Measurements from ENCODE around the gene TBC1D21. TPM values are rescaled to one million over a fixed set of nuclear protein-coding genes. Genes with fewer than 3 reads are reported as not detected.

TBC1D21 gene
- total and polyA plus RNA-seq, 2 of the 4 experiments (the other 2 are of a cell fraction): not detected

GRCh38 chr15:73882761-73883419 lies 9.5 kb downstream of the TBC1D21 start:
- no peak overlapping the region for H3K4me3 ChIP-seq (ENCODE audit: insufficient read depth, low read depth, low read length)
- 77% methylated on average over 3 of the region's 10 CpGs; no CpG with 5 or more reads in 1 of the 2 experiments for WGBS, 2 experiments (ENCODE audit: extremely low coverage in 2 of 2, insufficient read length in 1 of 2)
- no peak overlapping the region for H2BK120ac ChIP-seq (ENCODE audit: low read depth, low read length)
- no peaks in the 10 kb centered on the region for H3K9me3 ChIP-seq (ENCODE audit: control insufficient read depth, insufficient read depth, low read length)
- H3K27ac ChIP-seq (ENCODE audit: insufficient read depth, low read length): no peak overlapping the region
- no peak overlapping the region for H3K9ac ChIP-seq (ENCODE audit: low read depth, low read length)
- no peak overlapping the region for H4K91ac ChIP-seq (ENCODE audit: insufficient read depth, low read depth, low read length)
- no peak overlapping the region for H4K8ac ChIP-seq (ENCODE audit: low read depth in 2 of 2, low read length in 2 of 2)
- TF ChIP-seq RAD21 (IDR thresholded peaks at IDR 0.05; ENCODE audit: low read length): no peak
- TF ChIP-seq, protein P1, sequence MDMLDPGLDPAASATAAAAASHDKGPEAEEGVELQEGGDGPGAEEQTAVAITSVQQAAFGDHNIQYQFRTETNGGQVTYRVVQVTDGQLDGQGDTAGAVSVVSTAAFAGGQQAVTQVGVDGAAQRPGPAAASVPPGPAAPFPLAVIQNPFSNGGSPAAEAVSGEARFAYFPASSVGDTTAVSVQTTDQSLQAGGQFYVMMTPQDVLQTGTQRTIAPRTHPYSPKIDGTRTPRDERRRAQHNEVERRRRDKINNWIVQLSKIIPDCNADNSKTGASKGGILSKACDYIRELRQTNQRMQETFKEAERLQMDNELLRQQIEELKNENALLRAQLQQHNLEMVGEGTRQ (IDR thresholded peaks at IDR 0.05; ENCODE audit: low read depth, low read length): no peak
- no peak for TF ChIP-seq RCOR1 (IDR thresholded peaks at IDR 0.05; ENCODE audit: insufficient replicate concordance, low read length)
- TF ChIP-seq RFX5 (IDR thresholded peaks at IDR 0.05; ENCODE audit: low read depth, low read length): no peak
- TF ChIP-seq SMC3 (IDR thresholded peaks at IDR 0.05; ENCODE audit: low read depth, low read length): no peak
- no peak for TF ChIP-seq MXI1 (IDR thresholded peaks at IDR 0.05; ENCODE audit: borderline replicate concordance, low read depth, low read length)
- TF ChIP-seq, protein P2, sequence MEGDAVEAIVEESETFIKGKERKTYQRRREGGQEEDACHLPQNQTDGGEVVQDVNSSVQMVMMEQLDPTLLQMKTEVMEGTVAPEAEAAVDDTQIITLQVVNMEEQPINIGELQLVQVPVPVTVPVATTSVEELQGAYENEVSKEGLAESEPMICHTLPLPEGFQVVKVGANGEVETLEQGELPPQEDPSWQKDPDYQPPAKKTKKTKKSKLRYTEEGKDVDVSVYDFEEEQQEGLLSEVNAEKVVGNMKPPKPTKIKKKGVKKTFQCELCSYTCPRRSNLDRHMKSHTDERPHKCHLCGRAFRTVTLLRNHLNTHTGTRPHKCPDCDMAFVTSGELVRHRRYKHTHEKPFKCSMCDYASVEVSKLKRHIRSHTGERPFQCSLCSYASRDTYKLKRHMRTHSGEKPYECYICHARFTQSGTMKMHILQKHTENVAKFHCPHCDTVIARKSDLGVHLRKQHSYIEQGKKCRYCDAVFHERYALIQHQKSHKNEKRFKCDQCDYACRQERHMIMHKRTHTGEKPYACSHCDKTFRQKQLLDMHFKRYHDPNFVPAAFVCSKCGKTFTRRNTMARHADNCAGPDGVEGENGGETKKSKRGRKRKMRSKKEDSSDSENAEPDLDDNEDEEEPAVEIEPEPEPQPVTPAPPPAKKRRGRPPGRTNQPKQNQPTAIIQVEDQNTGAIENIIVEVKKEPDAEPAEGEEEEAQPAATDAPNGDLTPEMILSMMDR (conservative IDR thresholded peaks at IDR 0.05; ENCODE audit: low read depth, low read length): no peak
- TF ChIP-seq ELK1 (IDR thresholded peaks at IDR 0.05; ENCODE audit: borderline replicate concordance, low read depth, low read length): no peak
- TF ChIP-seq NFE2L2 (IDR thresholded peaks at IDR 0.05; ENCODE audit: low read depth, low read length): no peak
- no peak for TF ChIP-seq MAFK (IDR thresholded peaks at IDR 0.05; ENCODE audit: low read depth, low read length)
- TF ChIP-seq CEBPB (IDR thresholded peaks at IDR 0.05; ENCODE audit: low read depth, low read length): no peak
- TF ChIP-seq POLR2A (IDR thresholded peaks at IDR 0.05; ENCODE audit: low read depth, low read length): no peak
- no peak for TF ChIP-seq BHLHE40 (IDR thresholded peaks at IDR 0.05; ENCODE audit: low read depth, low read length)
- TF ChIP-seq FOS (IDR thresholded peaks at IDR 0.05; ENCODE audit: low read depth, low read length): no peak
- TF ChIP-seq MAZ (IDR thresholded peaks at IDR 0.05; ENCODE audit: borderline replicate concordance, low read depth, low read length): no peak
- no peak for TF ChIP-seq CHD1 (IDR thresholded peaks at IDR 0.05; ENCODE audit: low read depth, low read length)
- H3K36me3 ChIP-seq (ENCODE audit: control insufficient read depth, insufficient read depth, low read length): no peaks in the 10 kb centered on the region
- ChIA-PET CTCF (no interaction called here), POLR2A (ENCODE audit: unreplicated experiment) (no interaction called here)
- peaks cover 52% of the 10 kb centered on the region for H3K27me3 ChIP-seq (ENCODE audit: control insufficient read depth, insufficient read depth, low read length)
- H3K4me1 ChIP-seq (ENCODE audit: control insufficient read depth, insufficient read depth, low read length): no peaks in the 10 kb centered on the region
- no peak for DNase-seq
- H3K56ac ChIP-seq (ENCODE audit: extremely low read depth, insufficient read depth, low read length): no peak overlapping the region
- H2BK5ac ChIP-seq (ENCODE audit: low read depth, low read length, poor library complexity, severe bottlenecking): no peak overlapping the region
- 0 out of 2 replicates have a peak, but pooled peaks cover 3% of the 10 kb centered on the region for H4K20me1 ChIP-seq (ENCODE audit: insufficient read depth, low read length)
- H2BK20ac ChIP-seq (ENCODE audit: low read depth, low read length): no peak overlapping the region
- intact Hi-C loops (cut with micrococcal nuclease) (no loop called here), in situ Hi-C loops (cut with MboI; ENCODE audit: low sequenced_read_pairs) (no loop called here), dilution Hi-C loops (cut with HindIII; ENCODE audit: low sequenced_read_pairs, unreplicated experiment) (no loop called here)
- no peak overlapping the region for H3K23ac ChIP-seq (ENCODE audit: low read depth, low read length)
- no peak overlapping the region for H3K4ac ChIP-seq (ENCODE audit: low read depth, low read length)
- no peak overlapping the region for H4K5ac ChIP-seq (ENCODE audit: low read depth, low read length)
- H3K18ac ChIP-seq (ENCODE audit: low read depth, low read length): no peak overlapping the region
- no peak overlapping the region for H2AK9ac ChIP-seq (replicated peaks; ENCODE audit: low read depth, low read length, poor library complexity)
- H3K4me2 ChIP-seq (ENCODE audit: low read depth, low read length): no peak overlapping the region
- H2AFZ ChIP-seq (replicated peaks; ENCODE audit: low read length, poor library complexity): no peak overlapping the region
- no peaks in the 10 kb centered on the region for H3K79me1 ChIP-seq (ENCODE audit: low read depth in 1 of 2, low read length in 2 of 2)
- no peak overlapping the region for H2AK5ac ChIP-seq (ENCODE audit: low read depth, low read length)
- no peak overlapping the region for H2BK15ac ChIP-seq (ENCODE audit: low read depth, low read length)
- H3K14ac ChIP-seq (replicated peaks; ENCODE audit: low read depth, low read length): no peak overlapping the region
- no peaks in the 10 kb centered on the region for H3K9me1 ChIP-seq (ENCODE audit: insufficient read depth, low read length)
- ATAC-seq (ENCODE audit: low read depth): no peak
- BruUV-seq (replicated peaks): no TSS peak

Data from IMR-90 (cell line).